ENCODE data around the gene TUBB2B.
A peak's percentile ranks its signal among the peaks of the same experiment; 100 is the strongest.
"Not testable (repeated sequence)": the region's sequence is repeated elsewhere in the genome, so short reads cannot be mapped to it uniquely, and the experiment has no call there.

TUBB2B gene

DNA sequence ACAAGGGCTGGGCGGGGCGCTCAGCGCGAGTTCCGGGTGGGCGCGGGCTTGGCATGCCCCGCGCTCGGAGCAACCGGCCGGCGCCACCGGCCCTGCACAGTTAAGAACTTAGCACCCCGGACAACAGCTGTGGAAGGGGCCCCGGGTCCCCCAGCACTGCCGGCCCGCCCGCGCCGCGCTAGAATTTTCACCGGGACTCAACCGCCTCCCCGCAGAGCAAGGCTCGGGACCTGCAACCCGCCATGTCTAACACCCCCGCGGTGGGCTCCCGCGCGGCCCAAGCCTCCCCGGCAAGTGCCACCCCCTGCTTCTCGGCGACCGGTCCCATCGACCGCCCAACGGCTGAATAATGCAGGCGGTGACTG is 26.1 kb upstream of the TUBB2B start:
- no peak for DNase-seq

- DNase-seq, result no peak
Measured at GRCh38 chr6:3252861-3253596, 25.6 kb upstream of the TUBB2B start.

GRCh38 chr6:3252369-3252768 is 24.9 kb upstream of the TUBB2B start:
- DNase-seq, result no peak

GRCh38 chr6:3251462-3252314 is 24.2 kb upstream of the TUBB2B start:
- DNase-seq, result peak; percentile 86

GRCh38 chr6:3250231-3250675 is 22.8 kb upstream of the TUBB2B start:
- DNase-seq, result no peak

DNA sequence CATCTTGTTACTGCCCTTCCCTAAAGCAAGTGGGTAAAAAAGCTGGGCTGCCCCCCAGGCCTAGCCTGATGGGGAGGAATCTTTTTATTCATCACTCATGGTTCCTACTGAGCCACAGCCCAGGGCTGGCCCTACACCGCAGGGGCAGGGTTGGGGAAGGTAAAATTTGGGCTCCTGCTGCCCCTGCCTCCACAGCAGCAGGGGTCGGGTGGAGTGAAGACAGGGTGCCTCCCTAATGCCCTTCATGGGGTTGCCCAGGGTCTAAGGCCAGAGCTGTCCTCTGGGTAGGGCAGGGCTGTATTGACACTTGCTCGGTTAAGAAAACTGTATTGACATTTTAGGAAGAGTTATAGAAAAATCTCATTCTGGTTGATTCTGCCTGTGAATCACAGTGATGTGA is 22.4 kb upstream of the TUBB2B start:
- DNase-seq, result no peak

GRCh38 chr6:3247255-3248146 is 20.0 kb upstream of the TUBB2B start:
- DNase-seq, result no peak

DNA sequence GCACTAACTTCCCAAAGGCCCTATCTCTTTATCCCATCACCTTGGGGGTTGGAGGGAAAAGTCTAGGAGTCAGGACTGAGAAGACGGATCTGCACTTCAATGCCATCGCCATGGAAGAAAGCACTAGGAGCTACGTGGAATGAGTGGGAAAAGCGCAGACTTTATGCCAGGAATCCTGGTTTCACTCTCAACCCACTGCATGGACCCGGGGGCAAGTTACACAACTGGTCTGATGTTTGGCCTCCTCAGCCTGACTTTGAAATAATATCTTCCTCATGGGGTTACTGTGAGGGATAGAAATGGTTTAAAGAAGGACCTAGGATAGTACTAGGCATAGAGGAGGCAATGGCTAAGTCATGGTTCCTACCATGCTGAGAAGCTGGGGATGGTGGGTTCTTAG is 17.8 kb upstream of the TUBB2B start:
- no peak for DNase-seq

- DNase-seq, result not testable (repeated sequence)
Measured at GRCh38 chr6:3244832-3245161, 17.3 kb upstream of the TUBB2B start.

DNA sequence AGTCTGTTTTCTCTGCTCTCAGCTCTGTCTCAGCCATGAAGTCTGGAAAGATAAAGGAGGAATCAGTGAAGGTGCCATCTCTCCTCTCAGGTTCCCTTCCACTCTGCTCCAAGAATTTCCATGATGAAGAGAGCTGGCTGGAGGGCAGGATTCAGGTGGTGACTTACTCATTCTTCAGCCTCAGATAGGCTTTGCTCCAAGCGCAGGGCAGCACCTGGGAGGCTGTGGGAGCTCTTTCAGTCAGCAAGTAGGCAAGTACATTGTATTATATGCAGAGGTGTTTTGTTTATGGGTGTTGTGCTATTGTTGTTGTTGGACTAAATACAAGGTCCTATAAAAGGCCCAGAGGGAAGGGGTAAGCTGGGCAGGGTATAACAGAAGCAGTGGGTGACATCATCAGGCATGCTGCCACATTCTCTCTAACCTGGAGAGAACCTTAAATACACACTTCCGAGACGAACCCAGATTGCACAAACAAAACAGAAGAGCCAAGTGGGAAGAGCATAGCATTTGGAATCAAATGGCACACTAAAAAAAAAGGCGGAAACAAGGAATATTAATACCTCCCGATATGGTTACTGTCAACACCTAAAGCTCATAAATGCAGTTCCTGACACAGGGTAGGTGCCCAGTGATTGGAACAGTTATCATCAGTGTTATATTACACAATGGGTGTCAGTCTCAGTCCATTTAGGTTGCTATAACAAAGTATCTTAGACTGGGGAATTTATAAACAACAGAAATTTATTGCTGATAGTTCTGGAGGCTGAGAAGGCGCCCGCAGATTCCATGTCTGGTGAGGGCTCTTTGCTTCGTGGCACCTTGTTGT is 16.8 kb upstream of the TUBB2B start:
- no peak for DNase-seq

DNA sequence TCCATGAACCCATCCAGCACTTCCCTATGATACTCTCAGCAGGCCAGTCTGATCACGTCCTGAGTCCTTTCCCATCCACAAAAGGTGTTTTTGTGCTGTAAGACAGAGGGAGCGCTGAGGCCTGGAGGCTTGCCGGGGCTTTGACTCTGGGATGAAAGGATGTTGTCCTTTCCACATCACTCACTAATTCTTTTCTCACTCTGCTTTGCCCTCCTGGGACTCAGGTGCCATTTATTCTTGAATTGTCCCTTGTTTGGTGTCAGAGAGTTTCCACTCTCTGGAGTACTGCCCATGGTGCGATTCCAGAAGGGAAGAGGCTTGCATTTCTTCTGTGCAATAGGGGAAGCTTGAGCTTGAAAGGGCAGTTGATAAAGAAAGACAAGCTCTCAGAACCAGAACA is 15.3 kb upstream of the TUBB2B start:
- no peak for DNase-seq

- not testable (repeated sequence) for DNase-seq
Measured at GRCh38 chr6:3241745-3242144, 14.3 kb upstream of the TUBB2B start.

GRCh38 chr6:3240595-3240994 is 13.1 kb upstream of the TUBB2B start:
- DNase-seq, result no peak

- DNase-seq, result no peak
Measured at GRCh38 chr6:3239110-3239830, 11.8 kb upstream of the TUBB2B start.

DNA sequence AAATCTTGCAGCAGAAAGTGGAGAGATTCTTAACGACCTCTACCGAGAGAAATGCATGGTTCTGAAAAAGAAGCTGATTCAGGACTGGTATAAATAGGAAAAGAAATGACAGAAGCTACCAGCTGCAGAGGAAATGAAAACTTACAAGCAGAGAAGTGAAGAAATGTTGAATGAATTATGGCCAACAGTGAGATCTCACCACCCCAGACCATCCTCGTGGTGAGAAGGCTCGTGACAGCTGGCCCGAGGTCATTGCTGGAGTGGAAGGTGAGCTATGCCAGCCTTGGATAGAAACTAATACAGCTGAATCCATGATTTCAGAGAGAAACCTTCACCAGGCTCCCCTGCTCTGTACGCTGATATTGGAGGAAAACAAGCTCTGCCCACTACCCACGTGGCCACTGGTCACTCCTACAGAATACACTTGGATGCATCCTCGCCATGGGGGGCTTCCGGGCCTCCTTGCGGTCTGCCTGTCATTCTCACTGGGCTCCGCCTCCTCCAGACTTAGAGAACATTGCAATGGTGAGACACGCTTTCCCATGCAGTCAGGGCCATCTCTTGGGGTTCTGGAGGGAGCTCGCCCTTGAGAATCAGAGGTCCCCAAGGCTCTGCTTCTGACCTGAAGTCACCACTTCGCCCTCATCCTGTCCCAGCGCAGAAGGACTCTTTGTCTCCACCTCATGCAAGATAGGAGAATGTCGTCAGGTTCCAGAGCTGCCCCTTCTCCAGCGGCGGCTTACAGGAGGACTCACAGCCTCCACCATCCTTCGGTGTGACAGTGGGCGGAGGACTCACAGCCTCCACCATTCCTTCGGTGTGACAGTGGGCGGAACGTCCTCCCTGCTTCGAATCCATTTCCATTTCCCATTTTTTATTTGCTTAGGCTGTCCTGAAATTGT is 10.6 kb upstream of the TUBB2B start:
- DNase-seq, result no peak

- DNase-seq, result no peak
Measured at GRCh38 chr6:3236005-3236404, 8.6 kb upstream of the TUBB2B start.

GRCh38 chr6:3235486-3235885 is 8.0 kb upstream of the TUBB2B start:
- DNase-seq, result no peak

DNA sequence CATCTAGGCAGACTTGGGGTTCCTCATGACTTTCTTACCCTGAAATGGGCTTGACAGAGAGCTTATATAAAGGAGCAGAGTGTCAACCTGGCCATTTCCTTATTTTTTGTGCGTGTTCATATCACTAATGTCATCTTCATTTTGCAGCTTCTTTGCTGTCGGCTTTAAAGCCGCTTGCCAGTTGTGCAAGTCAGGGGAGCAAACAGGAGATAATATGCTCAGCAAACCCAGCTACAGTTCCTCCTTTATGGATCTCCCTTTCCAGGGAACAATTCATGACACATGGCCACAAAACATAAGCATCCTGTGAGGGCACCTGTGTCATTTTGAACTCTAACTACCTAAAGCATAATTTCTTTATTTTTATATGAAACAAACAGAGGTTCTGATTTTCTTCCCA is 6.5 kb upstream of the TUBB2B start:
- no peak for DNase-seq

DNA sequence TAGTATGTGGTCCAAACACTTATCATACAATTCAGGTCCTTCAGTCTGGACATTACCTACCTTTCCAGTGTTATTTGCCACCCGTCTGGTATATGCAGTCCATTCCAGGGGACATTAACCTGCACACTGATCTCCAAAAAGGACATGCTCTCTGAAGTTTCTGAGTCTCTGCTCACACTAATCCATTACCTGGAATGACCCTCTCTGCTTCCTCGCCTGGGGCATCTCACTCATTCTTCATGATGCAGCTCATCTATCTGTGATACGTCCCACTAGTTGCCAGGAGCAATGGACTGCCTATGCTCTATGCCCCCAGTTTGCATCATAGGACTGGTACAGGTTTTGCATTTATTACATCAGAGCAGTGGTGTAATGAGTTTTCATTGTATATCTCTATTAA is 5.9 kb upstream of the TUBB2B start:
- no peak for DNase-seq

Data from CD4-positive, alpha-beta T cell treated with Interleukin-21 for 1 hour (primary cell).